HG02943 (cell line): ENCODE data around the gene PTCH1.
A peak's percentile ranks its signal among the peaks of the same experiment; 100 is the strongest.

Experiments
- ATAC-seq: cut with Tn5 transposase; IDR thresholded peaks from one replicate; pipeline ENCODE4 v1.9.1; 2021; ENCODE audit warnings: mild to moderate bottlenecking, low read depth, moderate library complexity; ENCODE audit not compliant: unreplicated experiment

The PTCH1 gene

DNA sequence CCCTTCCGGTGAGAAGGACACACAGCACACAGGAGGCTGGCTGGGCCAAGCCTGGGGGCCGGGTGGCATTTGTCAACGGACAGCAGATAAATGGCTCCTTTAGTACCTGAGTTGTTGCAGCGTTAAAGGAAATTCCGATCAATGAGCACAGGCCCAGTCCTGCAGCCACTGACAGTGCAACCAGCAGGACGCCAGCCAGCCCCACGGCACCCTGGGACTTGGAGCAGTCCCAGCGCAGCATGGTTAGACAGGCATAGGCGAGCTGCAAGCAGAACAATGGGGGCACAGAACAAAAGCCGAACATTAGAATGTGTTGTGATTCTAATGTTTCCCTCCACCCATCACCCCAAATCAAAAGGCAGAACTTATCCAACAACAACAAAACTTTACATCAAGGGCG is 39.3 kb downstream of the PTCH1 start:
- no peak for ATAC-seq

DNA sequence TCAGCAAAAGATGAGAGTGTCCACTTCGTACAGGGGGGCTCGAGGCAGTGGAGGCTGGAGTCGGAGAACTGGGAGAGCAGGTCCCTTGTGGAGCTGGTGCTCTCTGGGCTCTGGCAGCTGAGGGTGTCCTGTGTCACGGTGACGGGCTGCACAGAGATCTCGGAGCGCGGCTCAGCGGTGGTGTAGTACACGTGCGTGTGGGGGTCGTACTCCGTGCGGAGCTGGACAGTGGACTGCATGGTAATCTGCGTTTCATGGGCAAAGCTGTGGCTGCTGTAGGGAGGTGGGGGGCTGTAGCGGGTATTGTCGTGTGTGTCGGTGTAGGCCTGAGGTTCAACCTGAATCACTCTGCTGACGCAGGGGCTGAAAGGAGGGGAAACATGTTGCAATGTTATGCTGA is 48.0 kb downstream of the PTCH1 start:
- no peak for ATAC-seq

DNA sequence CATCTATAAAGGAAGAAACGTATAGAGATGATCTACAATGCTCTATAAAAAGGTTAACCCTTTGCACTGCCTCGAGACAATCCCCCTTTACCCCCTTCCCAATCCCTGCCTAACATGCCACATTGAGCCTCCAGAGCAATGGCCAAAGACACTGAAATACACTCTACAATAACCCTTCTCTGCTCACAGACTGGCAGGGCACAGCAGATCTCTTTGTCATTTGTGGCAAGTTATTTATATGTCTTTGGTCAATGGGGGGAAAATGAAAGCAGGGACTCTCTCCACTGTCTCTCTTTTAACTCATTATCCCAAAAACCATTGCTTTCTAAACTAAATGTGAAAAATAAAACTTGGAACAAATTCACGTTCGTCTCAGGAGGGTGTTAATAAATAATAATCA is 51.7 kb downstream of the PTCH1 start:
- no peak for ATAC-seq

DNA sequence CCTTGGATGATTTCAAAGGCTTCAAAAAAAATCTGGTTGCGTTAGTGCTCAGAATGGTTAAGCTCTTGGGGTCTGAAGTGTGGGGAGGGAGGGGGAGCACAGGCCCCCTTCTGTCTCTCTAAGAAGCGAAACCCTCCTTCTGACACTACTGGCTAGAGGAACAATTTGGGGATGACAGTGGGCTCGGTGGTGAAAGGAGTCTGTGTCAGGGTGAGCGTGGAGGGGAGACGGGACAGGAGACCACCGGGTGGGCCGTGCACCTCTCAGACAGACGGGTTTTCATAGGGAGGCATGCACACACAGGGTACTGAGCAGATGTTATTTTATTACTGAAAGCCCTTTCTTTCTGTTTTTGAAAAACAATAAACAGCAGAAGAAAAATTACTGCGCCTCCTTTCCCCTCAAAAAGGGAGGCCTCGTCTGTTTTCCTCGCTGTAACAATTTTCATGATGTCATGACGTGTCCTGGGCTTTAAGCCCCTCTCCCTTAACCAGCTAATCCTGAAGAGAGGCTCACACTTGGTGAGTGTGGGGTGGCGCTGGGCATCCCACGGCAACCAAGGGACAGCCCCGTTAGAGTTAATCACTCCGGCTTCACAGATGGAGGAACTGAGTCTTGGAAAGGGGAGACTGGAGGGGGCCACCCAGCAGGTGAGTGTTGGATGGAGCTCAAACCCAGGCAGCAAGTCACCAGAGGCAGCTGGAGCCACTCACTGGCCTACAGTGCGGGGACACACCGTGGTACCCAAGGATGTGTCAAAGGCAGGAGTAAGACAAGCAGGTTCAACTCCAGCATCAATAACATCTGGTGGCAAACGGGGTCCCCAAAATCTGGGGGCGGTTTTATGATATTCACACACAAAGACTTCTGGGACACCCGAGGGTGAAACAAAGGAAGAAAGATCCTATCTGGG is 53.4 kb downstream of the PTCH1 start:
- ATAC-seq, result peak; percentile 22

DNA sequence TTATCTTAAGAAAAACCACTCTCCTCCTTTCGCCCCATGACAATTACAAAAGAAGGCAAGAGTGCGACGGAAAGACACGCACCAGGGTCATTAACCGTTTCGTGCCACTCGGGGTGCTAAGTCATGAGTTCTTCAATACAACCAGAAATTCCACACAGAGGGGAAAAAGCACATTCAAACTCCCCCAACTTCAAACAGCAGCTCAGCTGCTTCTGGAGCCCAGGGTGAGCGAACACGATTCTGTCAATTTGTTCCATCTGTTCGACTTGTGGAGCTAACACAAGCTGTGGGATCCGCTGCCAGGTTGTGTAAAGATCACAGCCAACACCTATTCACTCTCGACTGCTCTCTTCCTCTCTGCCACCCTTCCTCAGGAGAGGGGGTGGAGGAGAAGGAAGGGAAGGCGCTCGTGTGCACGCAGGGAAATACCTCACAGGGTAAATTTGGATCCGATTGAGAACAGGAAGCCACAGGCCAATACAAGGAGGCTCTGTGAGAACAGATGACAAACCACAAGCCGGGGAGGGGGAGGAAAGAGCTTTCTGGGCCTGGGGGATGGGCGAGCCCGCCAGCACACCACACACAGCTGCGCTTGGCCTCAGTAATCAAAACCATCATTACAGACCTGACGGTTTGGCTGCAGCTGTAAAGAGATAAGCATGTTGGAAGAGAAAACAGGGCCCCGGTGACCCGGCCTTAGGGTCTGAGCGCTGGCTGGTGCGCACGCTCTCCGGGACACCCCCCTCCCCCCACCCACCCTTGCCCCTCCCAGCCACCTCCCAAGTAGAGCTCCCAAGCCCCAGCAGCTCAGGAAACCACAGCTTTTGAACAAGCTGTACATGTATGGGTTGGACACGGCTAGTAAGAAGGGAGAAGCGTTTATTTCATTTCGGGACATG is 54.3 kb downstream of the PTCH1 start:
- peak; percentile 91 for ATAC-seq

DNA sequence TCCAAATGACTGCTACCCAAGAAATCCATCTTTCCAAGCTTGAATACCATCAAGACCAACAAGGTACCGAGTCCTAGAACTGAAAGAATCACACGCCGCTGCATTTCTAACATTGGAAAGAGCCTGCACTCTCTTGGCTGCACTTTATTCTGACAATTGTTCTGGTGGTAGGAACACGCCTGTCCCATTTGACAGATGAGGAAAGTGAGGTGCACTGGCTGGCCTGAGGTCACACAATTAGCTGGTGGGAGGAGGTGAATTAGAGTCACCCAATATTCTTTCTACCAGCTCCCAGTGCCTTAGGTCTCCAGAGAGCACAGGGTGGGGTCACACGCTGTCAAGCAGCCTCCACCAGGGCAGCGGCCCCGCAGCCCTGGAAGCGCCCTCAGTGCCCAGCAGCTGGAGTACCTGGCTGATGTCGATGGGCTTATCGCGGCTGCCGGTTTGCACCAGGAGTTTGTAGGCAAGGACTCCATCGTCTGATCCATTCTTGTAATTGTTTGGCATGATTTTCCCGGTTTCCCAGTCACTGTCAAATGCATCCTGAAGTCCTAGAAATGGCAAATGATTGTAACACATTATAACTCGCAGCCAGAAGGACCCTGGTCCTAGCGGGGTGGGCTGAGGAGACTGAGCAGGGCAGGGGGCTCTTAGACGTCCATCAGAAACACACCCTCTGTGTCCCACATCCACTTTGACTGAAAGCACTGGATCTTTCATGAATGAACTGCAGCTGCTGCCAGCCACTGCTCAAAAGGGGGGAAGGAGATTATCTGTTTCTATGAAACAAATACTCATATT is 55.1 kb downstream of the PTCH1 start:
- no peak for ATAC-seq

DNA sequence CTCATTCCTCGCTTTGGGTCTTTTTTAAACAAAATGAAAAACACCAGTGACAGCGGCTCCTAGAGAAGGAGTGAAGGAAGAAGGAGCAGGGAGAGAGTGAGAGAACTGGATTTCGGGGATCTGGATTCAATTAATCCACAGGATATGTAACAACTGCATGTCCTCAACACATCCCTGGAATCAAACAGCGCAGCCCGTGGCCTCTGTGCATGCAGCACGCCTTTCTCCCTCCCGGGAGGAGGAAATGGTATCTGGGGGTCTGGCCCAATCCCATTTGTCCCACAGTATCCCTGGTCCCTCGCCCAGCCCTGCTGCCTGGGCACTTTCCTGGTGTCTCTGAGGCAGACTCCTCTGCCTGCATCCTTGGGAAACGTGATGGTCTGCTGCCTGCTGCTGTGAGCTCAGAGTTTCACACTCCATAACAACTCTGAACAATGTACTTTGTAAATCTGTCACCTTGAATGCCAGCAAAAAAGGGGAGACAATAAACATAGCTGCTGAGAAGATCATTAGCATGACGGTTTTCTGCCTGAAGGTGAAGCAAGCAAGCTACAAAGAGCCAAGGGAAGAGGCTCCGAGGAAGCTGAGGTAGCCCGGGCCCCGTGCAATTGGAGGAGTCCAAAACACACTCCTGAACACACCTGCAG is 56.1 kb downstream of the PTCH1 start:
- ATAC-seq, result no peak

DNA sequence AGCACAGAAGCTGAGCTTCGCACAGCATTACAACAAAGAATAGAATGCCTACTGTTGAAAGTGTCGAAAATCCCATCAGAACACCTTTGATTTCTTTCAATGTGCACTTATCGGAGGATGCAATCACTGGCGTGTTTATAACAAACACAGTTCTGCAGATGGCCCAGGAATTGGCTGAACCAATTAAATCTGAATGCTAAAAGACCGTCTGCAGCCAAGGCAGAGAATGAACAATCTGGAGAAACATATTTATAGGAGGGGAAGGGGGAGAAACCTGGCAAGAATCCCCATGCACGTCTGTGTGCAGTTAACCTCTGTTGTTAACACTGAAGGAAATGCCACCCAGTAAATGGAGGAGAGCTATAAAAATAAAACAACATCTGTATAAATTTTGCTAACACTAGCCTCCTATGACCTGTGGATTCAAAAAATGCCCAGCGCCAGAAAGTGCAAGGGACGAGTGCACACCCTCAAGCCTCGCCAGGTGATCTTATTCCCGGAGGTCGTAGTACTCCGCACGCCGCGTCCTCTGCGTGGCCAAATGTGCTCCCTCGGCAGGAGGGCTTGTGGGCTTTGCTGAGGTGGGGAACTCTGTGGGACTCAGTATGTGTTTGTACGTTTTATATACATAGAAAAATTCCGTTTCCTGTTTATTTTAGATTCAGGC is 56.8 kb downstream of the PTCH1 start:
- ATAC-seq, result no peak

DNA sequence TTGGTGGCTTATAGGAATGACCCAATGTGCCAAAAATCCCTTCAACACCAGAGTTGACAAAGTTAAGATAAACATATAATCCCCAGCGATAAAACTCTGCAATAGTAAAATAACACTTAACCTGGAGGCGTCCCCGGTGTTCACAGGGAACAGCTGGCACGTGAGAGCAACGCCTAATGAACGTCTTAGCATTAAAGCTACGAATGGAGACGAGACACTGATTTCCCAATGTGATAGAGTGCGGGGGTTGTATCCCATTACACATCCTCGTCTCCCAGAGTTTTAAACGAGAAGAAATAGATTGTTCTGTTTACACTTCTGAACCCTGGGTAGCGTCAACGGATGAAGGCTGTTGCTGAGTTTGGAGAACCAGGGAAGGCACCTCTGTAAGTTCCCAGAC is 57.6 kb downstream of the PTCH1 start:
- no peak for ATAC-seq

DNA sequence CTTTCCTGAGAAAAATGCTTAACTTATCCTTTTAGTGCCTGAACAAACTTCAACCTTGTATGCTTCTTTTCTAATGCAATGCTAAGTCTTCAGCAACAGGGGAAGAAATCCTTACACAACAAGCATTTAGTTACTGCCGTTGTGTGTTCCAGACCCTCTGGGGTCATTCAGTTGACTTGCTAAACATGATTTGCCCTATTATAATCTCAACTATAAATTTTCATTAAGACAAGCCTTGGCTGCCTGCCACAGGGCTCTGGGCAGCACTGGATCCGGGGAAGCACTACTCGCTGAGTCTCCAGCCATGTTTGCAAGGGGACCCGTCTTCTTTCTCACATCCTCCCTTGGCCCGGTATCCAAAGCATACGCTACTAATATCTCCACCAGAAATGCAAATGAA is 58.1 kb downstream of the PTCH1 start:
- ATAC-seq, result no peak

DNA sequence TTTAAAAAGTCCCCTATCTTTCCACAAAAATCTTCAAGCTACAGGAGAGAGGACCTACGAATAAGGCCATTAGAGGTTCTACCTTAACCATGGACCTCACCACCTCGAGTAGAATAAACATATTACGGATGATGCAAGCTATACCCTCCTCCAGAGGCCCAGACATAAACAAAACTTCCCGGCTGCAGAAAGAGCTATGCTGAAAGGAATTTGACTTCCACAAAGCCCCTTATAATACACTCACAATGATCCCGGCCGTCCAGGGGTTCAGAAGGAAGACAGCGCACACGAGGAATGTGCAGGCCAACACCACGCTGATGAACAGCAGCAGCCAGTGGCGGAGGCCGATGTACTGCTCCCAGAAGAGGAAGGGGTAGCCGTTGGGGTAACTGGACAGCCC is 59.0 kb downstream of the PTCH1 start:
- ATAC-seq, result no peak

DNA sequence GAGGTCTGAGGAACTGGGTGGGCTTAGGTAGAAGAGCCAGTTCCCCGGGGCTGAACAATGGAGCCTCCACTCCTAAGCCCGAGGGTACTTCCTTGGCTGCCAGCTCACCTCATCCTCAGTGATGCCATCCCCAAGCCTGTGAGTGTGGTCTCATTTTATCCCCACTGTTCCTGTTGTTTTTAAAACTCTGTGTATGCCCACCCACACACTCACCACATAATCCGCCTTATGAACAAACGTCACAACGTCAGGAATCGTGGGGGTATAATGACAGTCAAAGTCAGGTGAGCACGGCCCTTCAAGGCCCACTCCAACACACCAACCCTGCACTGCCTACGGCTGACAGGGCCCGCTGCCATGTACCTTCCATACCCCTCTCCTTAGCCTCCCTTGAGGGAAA is 61.1 kb downstream of the PTCH1 start:
- ATAC-seq, result no peak

DNA sequence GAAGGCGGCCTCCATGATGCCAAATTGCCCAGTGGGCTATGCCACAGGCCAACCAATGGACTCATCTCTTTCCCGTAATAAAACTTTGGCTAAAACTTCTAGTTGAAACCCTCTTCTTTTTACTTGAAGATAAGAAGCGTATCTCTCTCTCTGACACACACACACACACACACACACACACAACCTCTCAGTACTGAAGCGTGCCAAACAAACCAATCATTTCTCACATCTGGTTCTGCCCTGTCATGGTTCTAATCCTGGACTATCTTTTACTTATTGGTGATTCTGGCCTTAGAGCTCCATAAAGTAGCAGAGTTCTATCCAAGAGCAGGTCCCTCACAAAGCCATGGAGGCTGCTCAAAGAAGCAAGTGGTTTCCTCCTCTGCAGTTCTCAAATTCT is 64.6 kb downstream of the PTCH1 start:
- no peak for ATAC-seq

DNA sequence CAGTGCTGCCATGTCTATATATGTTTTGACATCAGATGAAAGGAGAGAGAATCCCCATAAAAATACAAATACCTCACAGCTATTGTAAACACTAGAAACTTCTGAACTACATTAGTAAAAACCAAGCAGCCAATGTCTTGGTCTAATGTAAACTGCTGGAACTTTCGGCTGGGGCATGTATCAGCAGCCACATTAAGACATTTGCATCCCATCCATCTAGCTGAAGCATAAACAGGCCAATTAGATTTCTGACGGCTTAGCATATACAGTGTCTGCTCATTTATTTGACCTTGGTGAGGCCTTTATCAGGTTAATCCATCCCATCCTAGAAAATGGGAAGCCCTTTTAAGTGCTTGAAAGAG is 65.7 kb downstream of the PTCH1 start:
- no peak for ATAC-seq

DNA sequence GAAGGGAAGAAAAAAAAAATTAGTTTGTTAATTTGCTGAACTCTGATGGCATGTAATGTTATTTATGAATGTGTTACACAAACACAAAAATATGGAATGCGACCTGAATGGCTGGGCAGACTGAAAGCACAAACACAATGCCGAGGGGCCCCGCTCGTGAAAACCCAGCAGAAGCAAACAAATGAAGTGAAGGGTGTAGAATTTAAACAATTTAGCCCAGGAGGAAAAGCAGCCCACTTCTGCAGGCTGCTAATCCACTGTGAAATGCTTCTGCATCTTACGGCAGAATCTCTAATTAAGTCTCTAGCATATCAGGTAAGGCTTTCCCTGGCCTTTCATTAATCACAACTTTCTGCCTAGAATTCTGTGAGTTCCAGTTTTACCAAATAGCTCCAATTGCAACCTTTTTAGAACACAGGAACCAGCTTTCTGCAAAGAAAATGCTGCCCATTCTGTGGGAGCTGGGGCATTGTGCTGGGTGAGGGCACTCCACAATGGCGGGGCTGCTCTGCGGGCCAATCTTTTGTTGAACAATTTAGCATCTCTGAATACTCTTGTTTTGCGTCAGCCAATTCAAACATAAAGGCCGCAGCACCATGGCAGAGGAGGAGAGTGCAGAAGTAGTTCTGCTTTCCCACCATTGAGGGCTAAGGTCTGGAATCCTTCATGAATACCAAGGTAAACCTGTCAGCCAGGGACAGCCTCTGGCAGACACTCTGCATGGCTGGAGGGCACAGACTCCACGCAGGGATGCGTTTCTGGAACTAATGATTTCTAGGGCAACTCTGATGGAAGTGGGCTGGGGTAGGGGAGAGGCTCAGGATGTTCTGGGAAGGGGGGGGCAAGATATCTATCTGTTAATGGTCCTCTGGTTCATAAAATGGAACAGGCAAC is 66.4 kb downstream of the PTCH1 start:
- ATAC-seq, result no peak

DNA sequence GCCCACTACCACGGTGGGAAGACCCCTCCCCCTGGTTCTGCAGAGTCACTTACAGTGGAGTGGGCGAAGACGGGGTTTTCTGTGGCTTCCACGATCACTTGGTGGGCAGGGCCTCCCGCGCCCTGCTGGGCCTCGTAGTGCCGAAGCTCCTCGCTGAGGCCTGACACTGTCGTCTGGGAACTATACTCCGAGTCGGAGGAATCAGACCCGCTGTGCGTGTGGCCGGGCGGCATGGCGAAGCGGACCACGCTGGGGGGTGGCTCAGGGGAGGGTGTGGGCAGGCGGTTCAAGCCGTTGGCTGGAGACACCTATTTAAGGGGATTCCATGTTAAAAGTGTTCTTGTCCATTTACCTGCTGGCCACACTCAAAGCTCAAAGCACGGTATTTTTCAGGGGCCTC is 67.8 kb downstream of the PTCH1 start:
- no peak for ATAC-seq

DNA sequence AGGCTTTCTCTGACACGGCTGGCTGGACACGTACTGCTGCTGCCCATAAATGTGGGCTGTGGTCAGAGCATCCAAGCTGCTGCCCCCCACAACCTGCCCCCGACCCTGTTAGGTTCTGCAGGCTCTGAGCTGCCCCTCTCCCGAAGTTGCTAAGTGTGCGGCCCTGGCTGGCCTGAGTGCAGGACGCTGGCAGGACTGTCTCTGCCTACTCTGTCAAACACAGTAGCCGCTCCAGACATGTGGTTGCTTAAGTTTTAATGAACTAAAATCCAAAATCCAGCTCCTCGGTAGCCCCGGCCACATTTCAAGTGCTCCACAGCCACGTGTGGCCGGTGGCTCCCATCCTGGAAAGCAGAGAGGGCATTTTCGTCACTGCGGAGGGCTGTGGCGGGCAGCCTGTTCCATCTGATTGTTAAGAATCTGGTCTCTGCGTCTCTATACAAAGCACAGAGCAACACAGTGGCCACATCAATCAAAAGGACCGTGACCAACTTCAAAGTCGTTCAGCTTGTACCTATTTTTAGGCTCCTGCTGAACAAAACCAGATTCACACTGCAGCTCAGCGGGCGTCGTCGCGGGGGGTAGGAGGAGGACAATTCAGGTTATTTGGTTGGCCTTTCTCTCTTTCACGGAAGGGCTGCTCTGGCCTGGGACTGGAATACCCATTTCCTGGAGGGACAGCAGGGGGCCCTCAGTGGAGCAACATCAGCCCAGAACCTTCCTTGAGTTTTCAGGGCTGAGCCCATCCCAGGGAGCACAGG is 68.9 kb downstream of the PTCH1 start:
- no peak for ATAC-seq

DNA sequence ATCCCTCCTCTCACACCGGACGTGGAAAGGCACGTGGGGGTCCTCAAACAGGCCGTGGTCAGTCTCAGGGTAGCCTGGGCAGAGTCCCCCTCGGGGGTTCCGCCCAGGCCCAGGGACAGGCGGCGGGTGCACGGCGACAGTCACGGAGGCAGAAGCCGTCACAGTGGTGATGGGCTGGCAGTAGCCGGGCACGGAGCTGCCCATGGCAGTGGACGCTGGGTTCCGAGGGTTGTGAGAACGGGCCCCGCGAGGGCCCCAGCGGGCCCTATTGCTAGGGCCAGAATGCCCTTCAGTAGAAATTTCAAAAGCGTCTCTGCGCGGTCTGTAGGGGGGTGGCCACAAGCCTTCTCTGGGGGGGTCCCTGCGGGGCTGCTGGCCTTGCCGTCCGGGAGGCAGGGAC is 69.8 kb downstream of the PTCH1 start:
- ATAC-seq, result no peak
